ENCODE results near the gene WDFY2.

- no peak for TF ChIP-seq SUZ12 (IDR thresholded peaks at IDR 0.05; ENCODE audit: extremely low read depth, insufficient read depth, insufficient read length)
- no peak for TF ChIP-seq YY1 (IDR thresholded peaks at IDR 0.05; ENCODE audit: insufficient read depth, insufficient read length)
These were observed 210.7 kb downstream of the WDFY2 start for GRCh38 chr13:51794964-51795363.
